CD4-positive, alpha-beta T cell treated with Interferon alpha-2 for 1 hour (primary cell): ENCODE measurements around the gene TSPAN31.

Experiments
- DNase-seq, 2 donors: peaks; one replicate each; pipeline ENCODE4 v3.0.0-alpha.2; 2020 to 2022

Gene TSPAN31

GRCh38 chr12:57722716-57723629 lies 21.9 kb upstream of the TSPAN31 start:
- DNase-seq, result no peak

GRCh38 chr12:57723630-57723962 lies 21.2 kb upstream of the TSPAN31 start:
- DNase-seq, result no peak

- no peak for DNase-seq
Observed at GRCh38 chr12:57724003-57724935, 20.6 kb upstream of the TSPAN31 start.

GRCh38 chr12:57724936-57725740 lies 19.7 kb upstream of the TSPAN31 start:
- DNase-seq, result no peak

GRCh38 chr12:57725851-57726150 lies 19.0 kb upstream of the TSPAN31 start:
- DNase-seq, result no peak

DNA sequence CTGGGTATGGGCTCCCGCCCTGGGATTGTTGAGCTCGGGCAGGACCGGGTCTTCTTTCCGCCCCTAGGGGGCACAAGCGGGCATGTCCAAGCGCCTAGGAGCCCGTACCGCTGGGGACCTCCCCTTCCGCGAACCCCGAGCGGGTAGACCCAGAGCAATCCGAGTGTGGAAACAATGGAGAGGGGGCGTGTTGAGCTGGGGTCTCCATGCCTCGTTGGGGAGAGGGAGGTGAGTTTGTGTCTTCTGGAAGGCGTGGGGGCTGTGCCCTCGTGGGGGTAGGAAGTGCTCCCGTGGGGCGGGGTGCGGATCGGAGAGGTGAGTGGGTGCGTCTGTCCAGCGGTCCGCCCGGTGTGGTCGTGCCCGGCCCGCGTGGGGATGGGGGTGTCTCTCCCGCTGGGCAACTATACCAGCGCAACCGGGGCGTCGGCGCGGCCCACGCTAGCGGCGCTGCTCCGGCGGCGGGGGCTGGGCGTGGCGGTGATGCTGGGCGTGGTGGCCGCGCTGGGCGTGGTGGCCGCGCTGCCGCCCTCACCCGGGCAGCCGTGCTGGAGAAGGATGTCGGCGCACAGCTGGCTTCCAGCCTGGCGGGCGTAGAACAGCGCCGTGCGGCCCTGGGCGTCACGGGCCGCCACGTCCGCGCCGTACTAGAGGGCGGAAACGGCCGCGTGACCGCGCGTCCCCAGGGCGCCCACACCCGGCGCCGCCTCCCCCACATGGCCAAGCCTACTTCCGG lies 18.5 kb upstream of the TSPAN31 start:
- DNase-seq, result peak in 1 of 2 donors; percentile 43

GRCh38 chr12:57726884-57727757 lies 17.7 kb upstream of the TSPAN31 start:
- no peak for DNase-seq

GRCh38 chr12:57727758-57728395 lies 17.0 kb upstream of the TSPAN31 start:
- DNase-seq, result no peak

- no peak for DNase-seq
Observed at GRCh38 chr12:57729321-57729844, 15.5 kb upstream of the TSPAN31 start.

- no peak for DNase-seq
Observed at GRCh38 chr12:57730336-57731067, 14.3 kb upstream of the TSPAN31 start.

- no peak for DNase-seq
Observed at GRCh38 chr12:57731411-57732080, 13.3 kb upstream of the TSPAN31 start.

DNA sequence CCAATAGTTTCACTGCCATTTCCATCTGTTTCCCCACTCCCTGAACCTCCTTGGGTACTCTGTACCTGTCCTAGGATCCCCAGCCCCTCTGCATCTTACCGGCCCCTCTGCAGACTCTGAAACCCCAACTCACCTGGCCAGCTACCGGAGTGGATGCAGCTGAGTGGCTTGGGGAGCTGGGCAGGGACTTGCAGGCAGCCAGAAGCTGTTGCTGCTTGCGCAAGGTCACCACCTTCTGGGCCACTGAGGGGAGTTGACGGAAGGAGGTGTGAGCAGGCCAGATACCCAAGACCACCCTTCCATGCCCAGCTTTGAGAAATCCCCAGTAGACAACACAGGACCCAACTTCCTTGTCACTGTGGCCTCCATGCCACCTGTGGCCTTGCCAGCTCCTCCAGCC lies 12.6 kb upstream of the TSPAN31 start:
- DNase-seq, result no peak

- no peak for DNase-seq
Observed at GRCh38 chr12:57732726-57733593, 11.9 kb upstream of the TSPAN31 start.

- no peak for DNase-seq
Observed at GRCh38 chr12:57733928-57734327, 10.9 kb upstream of the TSPAN31 start.

DNA sequence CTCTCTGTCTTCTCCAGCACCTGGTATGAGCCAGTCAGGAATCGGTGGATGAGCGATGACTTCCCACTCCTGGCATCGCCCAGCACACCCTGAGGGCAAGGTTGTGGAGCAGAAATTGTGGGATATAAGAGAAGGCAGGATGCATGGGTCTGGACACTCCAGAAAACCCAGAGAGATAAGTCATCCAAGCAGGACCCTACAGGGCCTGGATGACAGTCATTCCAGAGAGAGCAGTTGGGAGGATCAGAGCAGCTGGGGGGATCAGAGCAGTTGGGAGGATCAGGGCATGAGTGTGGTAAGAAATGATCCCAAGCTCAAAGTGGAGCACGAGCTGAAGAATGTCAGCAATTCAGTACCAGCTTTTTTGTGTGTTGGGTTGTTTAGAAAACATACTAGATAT lies 10.2 kb upstream of the TSPAN31 start:
- DNase-seq, result no peak

- no peak for DNase-seq
Observed at GRCh38 chr12:57735198-57735855, 9.5 kb upstream of the TSPAN31 start.

DNA sequence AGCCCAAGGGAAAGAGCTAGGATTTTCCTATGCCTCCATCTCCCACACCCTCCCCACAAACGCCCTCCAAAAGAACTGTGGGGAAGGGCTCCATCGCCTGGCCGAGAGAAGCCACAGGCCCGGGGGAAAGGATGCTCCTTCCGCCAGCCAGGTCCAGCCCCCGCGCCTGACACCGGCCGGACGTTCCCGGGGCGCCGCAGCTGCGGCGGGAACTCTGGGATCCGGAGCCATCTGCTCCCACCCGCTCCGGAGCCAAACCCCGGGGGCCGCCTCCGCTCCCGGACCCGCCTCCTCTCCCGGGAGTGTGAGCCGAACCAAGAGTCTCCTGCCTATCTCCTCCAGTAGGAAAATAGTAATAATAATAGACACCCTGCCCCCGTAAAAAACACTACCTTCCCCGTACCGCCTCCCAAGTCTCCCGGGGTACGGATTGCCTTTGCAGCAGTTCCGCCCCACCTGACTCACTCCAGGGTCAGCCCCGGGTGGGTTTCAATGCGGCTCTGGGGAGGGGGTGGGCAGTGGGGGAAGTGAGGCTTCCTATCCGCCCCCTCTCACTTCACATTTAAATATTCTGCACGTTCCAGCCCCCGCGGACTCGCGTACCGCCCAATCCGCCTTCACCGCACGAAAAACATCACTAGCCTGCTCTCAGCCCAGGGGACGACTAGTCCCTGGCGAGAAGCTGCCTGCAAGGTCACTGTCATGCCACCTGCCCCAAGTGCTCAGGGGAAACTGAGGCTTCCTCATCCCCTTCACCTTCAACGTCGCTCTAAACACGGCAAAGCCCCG lies 8.7 kb upstream of the TSPAN31 start:
- DNase-seq, result no peak
